Measurements from ENCODE around the gene LYSMD3.

The LYSMD3 gene

GRCh38 chr5:90514520-90514919, 14.9 kb downstream of the LYSMD3 start:
- no peak overlapping the region for H3K4me3 ChIP-seq (ENCODE audit: low read depth, low read length)
- DNase-seq (ENCODE audit: low read depth) = no peak
- TF ChIP-seq MYC (IDR thresholded peaks at IDR 0.05; ENCODE audit: low read depth, low read length) (no peak), MAX (IDR thresholded peaks at IDR 0.05; ENCODE audit: low read depth, low read length) (no peak), CTCF (IDR thresholded peaks at IDR 0.05; ENCODE audit: low read depth, low read length) (no peak), POLR2A (IDR thresholded peaks at IDR 0.05; ENCODE audit: extremely low read depth, insufficient read length) (no peak)

GRCh38 chr5:90510438-90510837, 18.9 kb downstream of the LYSMD3 start:
- TF ChIP-seq MYC (IDR thresholded peaks at IDR 0.05; ENCODE audit: low read depth, low read length) = no peak
- TF ChIP-seq CTCF (IDR thresholded peaks at IDR 0.05; ENCODE audit: low read depth, low read length) = no peak
- no peak for TF ChIP-seq MAX (IDR thresholded peaks at IDR 0.05; ENCODE audit: low read depth, low read length)
- no peak for TF ChIP-seq POLR2A (IDR thresholded peaks at IDR 0.05; ENCODE audit: extremely low read depth, insufficient read length)
- no peak overlapping the region for H3K4me3 ChIP-seq (ENCODE audit: low read depth, low read length)
- no peak for DNase-seq (ENCODE audit: low read depth)

- H3K4me3 ChIP-seq (ENCODE audit: low read depth, low read length) = no peak overlapping the region
- no peak for DNase-seq (ENCODE audit: low read depth)
- TF ChIP-seq POLR2A (IDR thresholded peaks at IDR 0.05; ENCODE audit: extremely low read depth, insufficient read length) (no peak), CTCF (IDR thresholded peaks at IDR 0.05; ENCODE audit: low read depth, low read length) (no peak), MAX (IDR thresholded peaks at IDR 0.05; ENCODE audit: low read depth, low read length) (no peak)
Observed at GRCh38 chr5:90506221-90506620, 23.2 kb downstream of the LYSMD3 start.

GRCh38 chr5:90504743-90505142, 24.6 kb downstream of the LYSMD3 start:
- no peak for TF ChIP-seq CTCF (IDR thresholded peaks at IDR 0.05; ENCODE audit: low read depth, low read length)
- no peak for DNase-seq (ENCODE audit: low read depth)
- no peak overlapping the region for H3K4me3 ChIP-seq (ENCODE audit: low read depth, low read length)

GRCh38 chr5:90503596-90503995, 25.8 kb downstream of the LYSMD3 start:
- H3K4me3 ChIP-seq (ENCODE audit: low read depth, low read length) = no peak overlapping the region
- DNase-seq (ENCODE audit: low read depth) = no peak
- no peak for TF ChIP-seq MAX (IDR thresholded peaks at IDR 0.05; ENCODE audit: low read depth, low read length)
- no peak for TF ChIP-seq POLR2A (IDR thresholded peaks at IDR 0.05; ENCODE audit: extremely low read depth, insufficient read length)
- TF ChIP-seq MYC (IDR thresholded peaks at IDR 0.05; ENCODE audit: low read depth, low read length) = no peak
- no peak for TF ChIP-seq CTCF (IDR thresholded peaks at IDR 0.05; ENCODE audit: low read depth, low read length)

- DNase-seq (ENCODE audit: low read depth) = no peak
- no peak overlapping the region for H3K4me3 ChIP-seq (ENCODE audit: low read depth, low read length)
- TF ChIP-seq MAX (IDR thresholded peaks at IDR 0.05; ENCODE audit: low read depth, low read length) (no peak), POLR2A (IDR thresholded peaks at IDR 0.05; ENCODE audit: extremely low read depth, insufficient read length) (no peak), CTCF (IDR thresholded peaks at IDR 0.05; ENCODE audit: low read depth, low read length) (no peak), MYC (IDR thresholded peaks at IDR 0.05; ENCODE audit: low read depth, low read length) (no peak)
Observed at GRCh38 chr5:90495146-90495545, 34.2 kb downstream of the LYSMD3 start.
